Adrenal gland (tissue), 5 donors: ENCODE data around the gene SYMPK.

Experiments used
- CTCF ChIP-seq, 6 experiments: fragments of 450-650 bp in 4 of 6; fragments of 200-600 bp in 2 of 6; sonication (generic) in 1 of 6; IDR thresholded peaks; 1 replicate in 5 of 6; 2 replicates in 1 of 6; pipeline versions ENCODE4 v1.5.1 to v1.8.0; 2016 to 2021; ENCODE audit warnings: antibody characterized with exemption in 6 of 6, mild to moderate bottlenecking in 2 of 6, moderate library complexity in 1 of 6
- POLR2A ChIP-seq, 2 donors: fragments of 450-650 bp; IDR thresholded peaks; one replicate each; pipeline ENCODE4 v1.6.1; 2017; ENCODE audit warnings: antibody characterized with exemption in 2 of 2, mild to moderate bottlenecking in 2 of 2, moderate library complexity in 1 of 2
- donor health status: DM: no; HTN: no; CAD: no.

GRCh38 chr19:45771311-45771933 is 91.5 kb downstream of the SYMPK start:
- TF ChIP-seq CTCF (IDR thresholded peaks at IDR 0.05) (no peak), POLR2A (IDR thresholded peaks at IDR 0.05) (peak in 1 of 2 donors; percentile 20)
